OCI-LY1 (cell line): Measurements from ENCODE around the gene TPST2.

Source experiments
- CTCF ChIP-seq: fragments of 200-600 bp; sonication (generic), shearing (Covaris generic); IDR thresholded peaks from 2 replicates; pipeline ENCODE4 v1.5.1; 2017; ENCODE audit warnings: mild to moderate bottlenecking, antibody characterized with exemption, low read length, moderate library complexity, mixed read lengths
- EZH2 ChIP-seq: fragments of 200-600 bp; sonication (generic), shearing (Covaris generic); IDR thresholded peaks from 2 replicates; pipeline ENCODE4 v1.8.0; 2017; ENCODE audit warnings: borderline replicate concordance, mixed run types, mild to moderate bottlenecking, antibody characterized with exemption, low read length, moderate library complexity, mixed read lengths

GRCh38 chr22:26617271-26618199 lies 27.6 kb upstream of the TPST2 start, which contains the start of gene CRYBB1:
- TF ChIP-seq CTCF (no peak), EZH2 (no peak)
